Bronchial epithelial cell (primary cell): ENCODE data around the gene PPP2R2C. TPM values are rescaled to one million over a fixed set of nuclear protein-coding genes. Genes with fewer than 3 reads are reported as not detected.

Experiments used
- DNase-seq: peaks from one replicate; pipeline ENCODE4 v3.0.0-alpha.2; 2010; ENCODE audit warnings: low read depth
- FAIRE-seq: peaks from 2 replicates; lab custom pipeline; 2011; peaks lifted over from hg19 to GRCh38; lab: Jason Lieb, UNC
- H3K27me3 ChIP-seq: 2 replicates; pipeline ENCODE4 v1.5.1; 2011; ENCODE audit warnings: low read length; ENCODE audit not compliant: control insufficient read depth, insufficient read depth
- H3K36me3 ChIP-seq: 2 replicates; pipeline ENCODE4 v1.5.1; 2011; ENCODE audit warnings: low read length; ENCODE audit not compliant: control insufficient read depth, insufficient read depth
- H3K4me3 ChIP-seq: 2 replicates; pipeline ENCODE4 v1.5.1; 2011; ENCODE audit warnings: mild to moderate bottlenecking, low read depth, low read length, control low read depth
- CTCF ChIP-seq: IDR thresholded peaks from 2 replicates; pipeline ENCODE4 v1.5.1; 2011; ENCODE audit warnings: mild to moderate bottlenecking, moderate library complexity, low read length, control low read depth, inconsistent platforms; ENCODE audit not compliant: insufficient read depth, severe bottlenecking
- total RNA-seq: library from RNA; depleted of rRNA; stranded (reverse); fragments of >200 nt; gene quantifications from 2 replicates; pipeline ENCODE4 v1.2.1, GENCODE V29; 2014

The PPP2R2C gene
- total RNA-seq, 1 donor from 2014 or later = 1.1 TPM

- no peak for FAIRE-seq
- no peak overlapping the region for H3K4me3 ChIP-seq
- TF ChIP-seq CTCF = no peak
- H3K27me3 ChIP-seq = no peaks in the 10 kb centered on the region
- H3K36me3 ChIP-seq = peaks cover 4% of the 10 kb centered on the region
- DNase-seq = no peak
These were observed 189.1 kb downstream of the PPP2R2C start for GRCh38 chr4:6283282-6283681.

GRCh38 chr4:6282314-6282771 lies 190.1 kb downstream of the PPP2R2C start:
- no peak for DNase-seq
- Histone ChIP-seq H3K27me3 (no peaks in the 10 kb centered on the region), H3K4me3 (no peak overlapping the region), H3K36me3 (peaks cover 2% of the 10 kb centered on the region)
- no peak for FAIRE-seq
- TF ChIP-seq CTCF = no peak

GRCh38 chr4:6281436-6282313 lies 190.7 kb downstream of the PPP2R2C start:
- Histone ChIP-seq H3K27me3 (no peaks in the 10 kb centered on the region), H3K4me3 (no peak overlapping the region), H3K36me3 (no peaks in the 10 kb centered on the region)
- DNase-seq (no peak), FAIRE-seq (no peak)
- no peak for TF ChIP-seq CTCF

- peak; percentile 58 for DNase-seq
- H3K27me3 ChIP-seq = no peaks in the 10 kb centered on the region
- H3K4me3 ChIP-seq = no peak overlapping the region
- FAIRE-seq = no peak
- TF ChIP-seq CTCF = no peak
- no peaks in the 10 kb centered on the region for H3K36me3 ChIP-seq
These were observed 191.9 kb downstream of the PPP2R2C start for GRCh38 chr4:6280365-6280996.

GRCh38 chr4:6279582-6280289 lies 192.7 kb downstream of the PPP2R2C start:
- no peak for TF ChIP-seq CTCF
- H3K27me3 ChIP-seq = no peaks in the 10 kb centered on the region
- no peak for FAIRE-seq

More at GRCh38 chr4:6279582-6280289, 192.7 kb downstream of the PPP2R2C start:
- DNase-seq = no peak
- Histone ChIP-seq H3K4me3 (no peak overlapping the region), H3K36me3 (no peaks in the 10 kb centered on the region)
